Fibroblast of the aortic adventitia (primary cell): Measurements from ENCODE around the gene UHMK1. TPM values are rescaled to one million over a fixed set of nuclear protein-coding genes. Genes with fewer than 3 reads are reported as not detected.

ENCODE experiments used
- DNase-seq: peaks from one replicate; pipeline ENCODE4 v3.0.0-alpha.2; 2010; ENCODE audit warnings: low read depth
- H3K4me3 ChIP-seq: 2 replicates; pipeline ENCODE4 v1.5.1; 2011; ENCODE audit warnings: low read depth, mild to moderate bottlenecking, control low read depth, low read length, moderate library complexity
- total RNA-seq: library from RNA; depleted of rRNA; stranded (reverse); fragments of >200 nt; gene quantifications from 2 replicates; pipeline ENCODE4 v1.2.3, GENCODE V29; 2012; ENCODE audit warnings: low replicate concordance
- TF ChIP-seq, protein P1 (sequence below): IDR thresholded peaks from 2 replicates; pipeline ENCODE4 v1.5.1; 2011; ENCODE audit warnings: mild to moderate bottlenecking, low read length, control low read depth, inconsistent platforms; ENCODE audit not compliant: insufficient read depth

UHMK1 gene
- total RNA-seq, 1 donor, result 74.3 TPM

DNA sequence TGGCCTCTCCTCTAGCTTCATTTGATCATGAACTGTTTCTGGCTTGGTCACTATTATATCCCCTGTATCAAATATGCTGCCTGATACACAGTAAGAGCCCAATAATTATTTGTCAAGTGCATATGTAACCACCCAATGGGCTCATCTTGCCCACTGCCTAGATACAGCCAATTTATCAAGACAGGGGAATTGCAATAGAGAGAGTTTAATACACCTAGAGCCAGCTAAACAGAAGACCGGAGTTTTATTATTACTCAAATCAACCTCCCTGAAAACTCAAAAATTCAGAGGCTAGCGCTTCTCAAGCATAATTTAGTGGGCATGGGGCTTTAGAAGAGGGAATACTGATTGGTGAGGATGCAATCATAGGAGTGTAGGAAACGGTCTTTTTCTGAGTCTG is 45.6 kb downstream of the UHMK1 start:
- H3K4me3 ChIP-seq, result no peak overlapping the region
- DNase-seq, result no peak
- TF ChIP-seq, protein P1, sequence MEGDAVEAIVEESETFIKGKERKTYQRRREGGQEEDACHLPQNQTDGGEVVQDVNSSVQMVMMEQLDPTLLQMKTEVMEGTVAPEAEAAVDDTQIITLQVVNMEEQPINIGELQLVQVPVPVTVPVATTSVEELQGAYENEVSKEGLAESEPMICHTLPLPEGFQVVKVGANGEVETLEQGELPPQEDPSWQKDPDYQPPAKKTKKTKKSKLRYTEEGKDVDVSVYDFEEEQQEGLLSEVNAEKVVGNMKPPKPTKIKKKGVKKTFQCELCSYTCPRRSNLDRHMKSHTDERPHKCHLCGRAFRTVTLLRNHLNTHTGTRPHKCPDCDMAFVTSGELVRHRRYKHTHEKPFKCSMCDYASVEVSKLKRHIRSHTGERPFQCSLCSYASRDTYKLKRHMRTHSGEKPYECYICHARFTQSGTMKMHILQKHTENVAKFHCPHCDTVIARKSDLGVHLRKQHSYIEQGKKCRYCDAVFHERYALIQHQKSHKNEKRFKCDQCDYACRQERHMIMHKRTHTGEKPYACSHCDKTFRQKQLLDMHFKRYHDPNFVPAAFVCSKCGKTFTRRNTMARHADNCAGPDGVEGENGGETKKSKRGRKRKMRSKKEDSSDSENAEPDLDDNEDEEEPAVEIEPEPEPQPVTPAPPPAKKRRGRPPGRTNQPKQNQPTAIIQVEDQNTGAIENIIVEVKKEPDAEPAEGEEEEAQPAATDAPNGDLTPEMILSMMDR, result no peak

DNA sequence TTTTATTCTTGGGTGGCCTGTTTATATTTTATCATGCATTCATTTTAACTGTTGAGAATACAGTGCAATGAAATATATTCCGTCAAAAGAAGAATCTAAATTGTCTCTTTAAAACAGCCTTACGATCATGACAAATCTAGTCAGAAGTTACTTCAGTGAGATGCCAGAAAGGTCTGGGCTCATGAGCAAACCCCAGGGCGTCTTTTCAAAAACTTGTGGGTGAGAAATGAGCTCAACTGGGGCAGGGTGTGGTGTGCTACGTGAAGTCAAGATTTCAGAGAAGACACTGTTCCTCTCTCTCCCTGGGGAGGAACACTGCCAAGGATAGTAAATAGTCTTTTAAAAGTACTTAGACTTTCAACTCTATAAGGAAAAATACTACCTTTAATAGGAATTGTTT is 50.6 kb downstream of the UHMK1 start:
- peak; percentile 81 for DNase-seq
- no peak overlapping the region for H3K4me3 ChIP-seq
- TF ChIP-seq, protein P1, result no peak

DNA sequence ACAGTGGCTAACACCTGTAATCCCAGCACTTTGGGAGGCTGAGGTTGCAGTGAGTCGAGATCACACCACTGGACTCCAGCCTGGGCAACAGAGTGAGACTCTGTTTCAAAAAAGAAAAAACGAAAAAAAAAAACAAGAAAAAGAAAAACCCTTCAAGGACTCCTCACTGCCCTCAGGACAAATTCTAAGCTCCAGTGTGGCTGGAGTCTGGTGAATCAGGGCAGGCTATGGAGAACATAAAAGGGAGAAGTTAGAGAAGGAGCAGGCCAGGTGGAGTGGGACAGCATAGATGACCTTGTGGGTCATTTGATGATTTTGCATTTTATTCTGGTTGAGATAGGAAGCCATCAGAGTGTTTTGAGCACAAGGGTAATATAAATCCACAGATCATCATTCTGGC is 51.4 kb downstream of the UHMK1 start:
- TF ChIP-seq, protein P1, result no peak
- H3K4me3 ChIP-seq, result no peak overlapping the region
- no peak for DNase-seq

DNA sequence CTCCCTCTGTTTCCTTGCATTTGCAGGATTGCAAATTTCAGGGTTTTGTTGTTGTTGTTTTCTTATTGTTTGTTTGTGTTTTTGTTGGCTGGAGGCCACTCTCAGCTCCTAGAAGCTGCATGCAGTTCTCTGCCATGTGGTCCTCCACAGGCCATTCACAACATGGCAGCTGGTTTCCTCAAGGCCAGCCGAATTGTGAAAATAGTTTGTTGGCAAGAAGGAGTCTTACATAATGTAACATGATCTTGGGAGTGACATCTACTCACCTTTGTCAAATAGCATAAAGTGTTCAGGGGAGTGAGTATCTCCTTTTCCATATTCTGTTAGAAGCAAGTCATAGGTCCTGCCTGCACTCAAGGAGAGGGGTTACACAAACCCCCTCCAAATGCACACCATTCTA is 53.3 kb downstream of the UHMK1 start:
- DNase-seq, result no peak
- TF ChIP-seq, protein P1, result no peak
- H3K4me3 ChIP-seq, result no peak overlapping the region

DNA sequence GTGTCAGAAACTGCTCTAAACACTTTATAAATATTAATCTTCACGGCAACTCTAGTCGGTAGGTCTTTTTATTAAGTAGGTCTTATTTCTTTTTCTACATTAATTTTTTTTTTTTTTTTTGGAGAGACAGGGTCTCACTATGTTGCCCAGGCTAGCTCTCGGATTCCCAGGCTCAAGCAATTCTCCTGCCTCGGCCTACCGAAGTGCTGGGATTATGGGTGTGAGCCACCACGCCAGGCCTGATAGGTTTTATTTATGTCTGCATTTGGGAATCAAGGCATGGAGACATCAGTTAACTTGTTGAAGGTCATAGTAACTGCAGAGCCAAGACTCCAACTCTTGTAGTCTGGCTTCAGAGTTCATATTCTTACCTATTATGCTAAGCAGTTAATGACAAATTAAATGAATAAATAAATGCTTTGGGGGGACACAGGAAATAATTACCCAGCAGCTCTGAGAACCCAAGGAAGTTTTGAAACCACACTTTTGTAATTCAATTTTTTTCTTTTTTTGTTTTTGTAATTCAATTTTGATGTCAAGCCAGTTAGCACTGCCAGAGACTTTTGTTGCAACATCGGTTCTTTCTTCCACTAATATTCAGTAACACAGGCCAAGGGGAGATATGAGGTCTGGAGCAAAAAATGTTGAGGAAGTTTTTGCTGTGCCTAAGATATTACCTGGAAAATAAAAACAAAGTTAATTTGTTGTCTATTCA is 54.5 kb downstream of the UHMK1 start:
- TF ChIP-seq, protein P1, result no peak
- no peak overlapping the region for H3K4me3 ChIP-seq
- DNase-seq, result peak; percentile 84

DNA sequence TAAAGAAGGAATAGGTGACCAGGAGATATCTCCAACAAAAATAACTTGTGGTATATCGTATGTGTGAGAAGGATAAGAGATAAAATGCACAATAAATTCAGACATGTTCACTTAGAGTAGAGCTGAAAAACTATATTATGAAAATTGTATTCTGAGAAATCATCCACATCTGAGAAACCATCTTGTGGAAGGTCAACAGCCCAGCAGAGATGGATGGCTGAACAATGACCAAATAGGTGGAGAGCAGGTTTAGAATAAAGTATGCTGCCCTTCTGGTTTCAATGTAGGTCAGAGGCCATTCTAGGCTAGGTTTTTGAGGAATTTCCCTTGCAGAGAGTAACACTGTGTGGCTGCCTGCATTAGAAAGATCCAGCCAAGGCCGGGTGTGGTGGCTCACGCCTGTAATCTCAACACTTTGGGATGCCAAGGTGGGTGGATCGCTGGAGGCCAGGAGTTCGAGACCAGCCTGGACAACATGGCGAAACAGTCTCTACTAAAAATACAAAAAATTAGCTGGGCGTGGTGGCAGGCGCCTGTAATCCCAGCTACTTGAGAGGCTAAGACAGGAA is 55.1 kb downstream of the UHMK1 start:
- TF ChIP-seq, protein P1, result no peak
- DNase-seq, result no peak

More for the DNA sequence above, 55.1 kb downstream of the UHMK1 start:
- no peak overlapping the region for H3K4me3 ChIP-seq
